ENCODE measurements around the gene BRIP1. TPM values are rescaled to one million over a fixed set of nuclear protein-coding genes. Genes with fewer than 3 reads are reported as not detected.

BRIP1 gene
- total and polyA plus RNA-seq, 9 of the 15 experiments (the other 6 are each of a cell fraction or from before 2014, with no cell fraction given), result 2.4 to 17.5 (median 11.2) TPM

DNA sequence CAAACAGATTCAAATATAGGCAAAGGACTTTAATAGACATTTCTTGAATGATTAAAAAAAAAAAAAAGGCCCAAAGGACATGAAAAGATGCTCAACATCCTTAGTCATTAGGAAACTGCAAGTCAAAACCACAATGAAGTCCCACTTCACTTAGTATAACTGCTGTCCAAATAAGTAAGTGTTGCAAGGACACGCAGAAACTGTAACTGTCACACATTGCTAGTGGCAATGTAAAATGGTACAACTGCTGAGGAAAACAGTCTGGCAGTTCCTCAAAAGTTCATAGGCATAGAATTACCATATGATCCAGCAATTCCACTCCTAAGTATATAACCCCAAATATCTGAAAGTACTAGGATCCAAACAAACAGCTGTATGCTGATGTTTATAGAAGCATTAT is 112.7 kb downstream of the BRIP1 start (continued):
- TF ChIP-seq, protein P1, sequence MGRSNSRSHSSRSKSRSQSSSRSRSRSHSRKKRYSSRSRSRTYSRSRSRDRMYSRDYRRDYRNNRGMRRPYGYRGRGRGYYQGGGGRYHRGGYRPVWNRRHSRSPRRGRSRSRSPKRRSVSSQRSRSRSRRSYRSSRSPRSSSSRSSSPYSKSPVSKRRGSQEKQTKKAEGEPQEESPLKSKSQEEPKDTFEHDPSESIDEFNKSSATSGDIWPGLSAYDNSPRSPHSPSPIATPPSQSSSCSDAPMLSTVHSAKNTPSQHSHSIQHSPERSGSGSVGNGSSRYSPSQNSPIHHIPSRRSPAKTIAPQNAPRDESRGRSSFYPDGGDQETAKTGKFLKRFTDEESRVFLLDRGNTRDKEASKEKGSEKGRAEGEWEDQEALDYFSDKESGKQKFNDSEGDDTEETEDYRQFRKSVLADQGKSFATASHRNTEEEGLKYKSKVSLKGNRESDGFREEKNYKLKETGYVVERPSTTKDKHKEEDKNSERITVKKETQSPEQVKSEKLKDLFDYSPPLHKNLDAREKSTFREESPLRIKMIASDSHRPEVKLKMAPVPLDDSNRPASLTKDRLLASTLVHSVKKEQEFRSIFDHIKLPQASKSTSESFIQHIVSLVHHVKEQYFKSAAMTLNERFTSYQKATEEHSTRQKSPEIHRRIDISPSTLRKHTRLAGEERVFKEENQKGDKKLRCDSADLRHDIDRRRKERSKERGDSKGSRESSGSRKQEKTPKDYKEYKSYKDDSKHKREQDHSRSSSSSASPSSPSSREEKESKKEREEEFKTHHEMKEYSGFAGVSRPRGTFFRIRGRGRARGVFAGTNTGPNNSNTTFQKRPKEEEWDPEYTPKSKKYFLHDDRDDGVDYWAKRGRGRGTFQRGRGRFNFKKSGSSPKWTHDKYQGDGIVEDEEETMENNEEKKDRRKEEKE (IDR thresholded peaks at IDR 0.05; ENCODE audit: borderline replicate concordance in 1 of 2, control insufficient read depth in 1 of 2, low read depth in 2 of 2, low read length in 1 of 2), result peak in 1 of 2 experiments; percentile 53; a peak in 1 of 4 replicates
- TF ChIP-seq ZKSCAN3 (CRISPR knock-in tag; IDR thresholded peaks at IDR 0.05) (no peak), SP1 (CRISPR knock-in tag; IDR thresholded peaks at IDR 0.05) (no peak), ZNF75A (CRISPR knock-in tag; IDR thresholded peaks at IDR 0.05) (no peak), BCOR (IDR thresholded peaks at IDR 0.05) (no peak), ZNF41 (CRISPR knock-in tag; conservative IDR thresholded peaks at IDR 0.05) (no peak)

- CTCF ChIA-PET (ENCODE audit: low intra/inter-chr PET ratio), result no interaction called here
- POLR2A ChIA-PET, result no interaction called here
- no peak for FAIRE-seq
Observed at GRCh38 chr17:61749823-61750404, 113.4 kb downstream of the BRIP1 start.

More at GRCh38 chr17:61749823-61750404, 113.4 kb downstream of the BRIP1 start:
- 85% methylated on average over 3 of the region's 3 CpGs for WGBS (ENCODE audit: insufficient coverage, low coverage, missing lambda C conversion rate)
- DNase-seq (ENCODE audit: extremely low read depth in 1 of 4, low spot score in 3 of 4), result no peak
- Histone ChIP-seq H3K27ac (ENCODE audit: extremely low read depth, low read depth, low read length) (no peak overlapping the region), H4K20me1 (replicated peaks; ENCODE audit: control insufficient read depth, insufficient read depth, low read length) (no peaks in the 10 kb centered on the region), H3K9ac (ENCODE audit: insufficient read depth in 1 of 2, low read depth in 2 of 2, low read length in 2 of 2) (no peak overlapping the region), H3K4me3 (no peak overlapping the region), H2AFZ (ENCODE audit: low read depth, low read length) (no peak overlapping the region), H3K27me3 (ENCODE audit: control insufficient read depth in 2 of 2, insufficient read depth in 2 of 2, low read length in 2 of 2) (no peaks in the 10 kb centered on the region), H3K9me1 (ENCODE audit: control insufficient read depth, insufficient read depth, low read length) (no peaks in the 10 kb centered on the region), H3K79me2 (ENCODE audit: control insufficient read depth, insufficient read depth, low read length) (no peaks in the 10 kb centered on the region), H3K36me3 (ENCODE audit: control insufficient read depth, insufficient read depth, low read length) (0 out of 3 replicates have a peak, but pooled peaks cover 3% of the 10 kb centered on the region), H3K9me3 (replicated peaks; ENCODE audit: control insufficient read depth, insufficient read depth, low read depth, low read length) (no peaks in the 10 kb centered on the region), H3K4me2 (ENCODE audit: insufficient read depth, low read length) (no peak overlapping the region), H3K4me1 (replicated peaks in 1 of 2; ENCODE audit: control insufficient read depth in 2 of 2, insufficient read depth in 2 of 2, low read length in 2 of 2) (no peaks in the 10 kb centered on the region)
- intact Hi-C loops (cut with micrococcal nuclease), result no loop called here
- no peak for TF ChIP-seq ZNF408 (CRISPR knock-in tag; IDR thresholded peaks at IDR 0.05; ENCODE audit: low read depth)
- TF ChIP-seq, protein P2, sequence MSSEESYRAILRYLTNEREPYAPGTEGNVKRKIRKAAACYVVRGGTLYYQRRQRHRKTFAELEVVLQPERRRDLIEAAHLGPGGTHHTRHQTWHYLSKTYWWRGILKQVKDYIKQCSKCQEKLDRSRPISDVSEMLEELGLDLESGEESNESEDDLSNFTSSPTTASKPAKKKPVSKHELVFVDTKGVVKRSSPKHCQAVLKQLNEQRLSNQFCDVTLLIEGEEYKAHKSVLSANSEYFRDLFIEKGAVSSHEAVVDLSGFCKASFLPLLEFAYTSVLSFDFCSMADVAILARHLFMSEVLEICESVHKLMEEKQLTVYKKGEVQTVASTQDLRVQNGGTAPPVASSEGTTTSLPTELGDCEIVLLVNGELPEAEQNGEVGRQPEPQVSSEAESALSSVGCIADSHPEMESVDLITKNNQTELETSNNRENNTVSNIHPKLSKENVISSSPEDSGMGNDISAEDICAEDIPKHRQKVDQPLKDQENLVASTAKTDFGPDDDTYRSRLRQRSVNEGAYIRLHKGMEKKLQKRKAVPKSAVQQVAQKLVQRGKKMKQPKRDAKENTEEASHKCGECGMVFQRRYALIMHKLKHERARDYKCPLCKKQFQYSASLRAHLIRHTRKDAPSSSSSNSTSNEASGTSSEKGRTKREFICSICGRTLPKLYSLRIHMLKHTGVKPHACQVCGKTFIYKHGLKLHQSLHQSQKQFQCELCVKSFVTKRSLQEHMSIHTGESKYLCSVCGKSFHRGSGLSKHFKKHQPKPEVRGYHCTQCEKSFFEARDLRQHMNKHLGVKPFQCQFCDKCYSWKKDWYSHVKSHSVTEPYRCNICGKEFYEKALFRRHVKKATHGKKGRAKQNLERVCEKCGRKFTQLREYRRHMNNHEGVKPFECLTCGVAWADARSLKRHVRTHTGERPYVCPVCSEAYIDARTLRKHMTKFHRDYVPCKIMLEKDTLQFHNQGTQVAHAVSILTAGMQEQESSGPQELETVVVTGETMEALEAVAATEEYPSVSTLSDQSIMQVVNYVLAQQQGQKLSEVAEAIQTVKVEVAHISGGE (CRISPR knock-in tag; IDR thresholded peaks at IDR 0.05), result peak in 1 of 3 experiments; percentile 66; a peak in 2 of 6 replicates
- no TSS peak for BruUV-seq (replicated peaks)
- in situ Hi-C loops (cut with MboI), result no loop called here
- ATAC-seq, result no peak
